HepG2 (cell line): ENCODE data around the gene ASCC2. TPM values are rescaled to one million over a fixed set of nuclear protein-coding genes. Genes with fewer than 3 reads are reported as not detected.

Source experiments
- ELF4 ChIP-seq: sonication (generic); formaldehyde crosslinking; IDR thresholded peaks from 2 replicates; pipeline ENCODE4 v1.5.0; 2020; ENCODE audit warnings: missing genetic modification reagents, mild to moderate bottlenecking, moderate library complexity, borderline replicate concordance
- HMG20A ChIP-seq: IDR thresholded peaks from 2 replicates; pipeline ENCODE4 v1.6.1; 2016; ENCODE audit warnings: borderline replicate concordance
- IKZF4 ChIP-seq: sonication (generic); formaldehyde crosslinking; IDR thresholded peaks from 2 replicates; pipeline ENCODE4 v1.5.1; 2020; ENCODE audit warnings: borderline replicate concordance, mild to moderate bottlenecking, low read depth, missing genetic modification reagents; ENCODE audit errors: not compliant biosample characterization
- MED13 ChIP-seq: sonication (generic); formaldehyde crosslinking; IDR thresholded peaks from 2 replicates; pipeline ENCODE4 v1.5.0; 2020; ENCODE audit warnings: missing genetic modification reagents
- NFYB ChIP-seq: sonication (generic); formaldehyde crosslinking; IDR thresholded peaks from 2 replicates; pipeline ENCODE4 v1.4.0; 2020; ENCODE audit warnings: missing genetic modification reagents
- POLR2A ChIP-seq, 2 experiments: IDR thresholded peaks; 2 replicates each; pipeline ENCODE4 v1.6.1; 2011; ENCODE audit warnings: low read depth in 2 of 2, low read length in 2 of 2, mild to moderate bottlenecking in 1 of 2, moderate library complexity in 1 of 2; ENCODE audit not compliant: insufficient read depth in 1 of 2
- PRDM10 ChIP-seq: sonication (generic); formaldehyde crosslinking; IDR thresholded peaks from 2 replicates; pipeline ENCODE4 v1.4.0; 2020; ENCODE audit warnings: low read depth, missing genetic modification reagents
- RCOR2 ChIP-seq: IDR thresholded peaks from 2 replicates; pipeline ENCODE4 v1.6.1; 2016; ENCODE audit warnings: missing biosample characterization, missing genetic modification reagents
- SALL1 ChIP-seq: sonication (generic); formaldehyde crosslinking; IDR thresholded peaks from 2 replicates; pipeline ENCODE4 v1.8.0; 2022; ENCODE audit warnings: mild to moderate bottlenecking, missing genetic modification reagents
- SRF ChIP-seq: IDR thresholded peaks from 2 replicates; pipeline ENCODE4 v1.6.1; 2011; ENCODE audit warnings: mild to moderate bottlenecking, low read depth, low read length, moderate library complexity
- TCF12 ChIP-seq, 2 experiments: fragments of 450-650 bp in 1 of 2; sonication (generic) in 1 of 2; formaldehyde crosslinking in 1 of 2; IDR thresholded peaks; 2 replicates each; pipeline versions ENCODE4 v1.6.1 to v1.8.0; 2017 to 2022; ENCODE audit warnings: antibody characterized with exemption in 1 of 2, mild to moderate bottlenecking in 1 of 2, missing genetic modification reagents in 1 of 2, moderate library complexity in 1 of 2
- TRIM24 ChIP-seq: sonication (generic); formaldehyde crosslinking; IDR thresholded peaks from 2 replicates; pipeline ENCODE4 v1.8.0; 2022; ENCODE audit warnings: mild to moderate bottlenecking, missing genetic modification reagents
- ZMAT3 ChIP-seq: sonication (generic); formaldehyde crosslinking; conservative IDR thresholded peaks from 2 replicates; pipeline ENCODE4 v1.7.0; 2021; ENCODE audit warnings: missing genetic modification reagents
- ZNF414 ChIP-seq: sonication (generic); formaldehyde crosslinking; IDR thresholded peaks from 2 replicates; pipeline ENCODE4 v1.5.0; 2020; ENCODE audit warnings: missing genetic modification reagents
- ZNF510 ChIP-seq: sonication (generic); formaldehyde crosslinking; IDR thresholded peaks from 2 replicates; pipeline ENCODE4 v1.4.0; 2020; ENCODE audit warnings: low read depth, mild to moderate bottlenecking, missing genetic modification reagents
- ZNF616 ChIP-seq: sonication (generic); formaldehyde crosslinking; IDR thresholded peaks from 2 replicates; pipeline ENCODE4 v1.5.0; 2020; ENCODE audit warnings: low read depth, mild to moderate bottlenecking, missing genetic modification reagents
- ZNF784 ChIP-seq: sonication (generic); formaldehyde crosslinking; IDR thresholded peaks from 2 replicates; pipeline ENCODE4 v1.5.1; 2020; ENCODE audit warnings: missing genetic modification reagents, mild to moderate bottlenecking, borderline replicate concordance
- ZNF841 ChIP-seq: sonication (generic); formaldehyde crosslinking; IDR thresholded peaks from 2 replicates; pipeline ENCODE4 v1.8.1; 2023; ENCODE audit warnings: missing genetic modification reagents, borderline replicate concordance
- polyA plus RNA-seq, 8 experiments: library from polyadenylated mRNA; depleted of rRNA in 3 of 8; stranded (reverse) in 7 of 8; unstranded in 1 of 8; fragments of >200 nt; fragmentation: Illumina TruSeq in 4 of 8; extraction: Trizol in 4 of 8; gene quantifications; 2 replicates each; pipeline versions ENCODE4 v1.2.1 to v1.2.3, GENCODE V29; 2011 to 2016; ENCODE audit warnings: low read depth in 4 of 8, missing spikeins in 1 of 8, mixed read lengths in 1 of 8; ENCODE audit not compliant: insufficient read depth in 1 of 8
- total RNA-seq, 5 experiments: library from RNA; depleted of rRNA; stranded (reverse); fragments of >200 nt; fragmentation: Illumina TruSeq; extraction: Trizol; gene quantifications; 2 replicates each; pipeline ENCODE4 v1.2.3, GENCODE V29; 2016; ENCODE audit warnings: low read depth in 1 of 5
- TF ChIP-seq, protein P1 (sequence below): sonication (generic); formaldehyde crosslinking; IDR thresholded peaks from 2 replicates; pipeline ENCODE4 v1.8.0; 2022; ENCODE audit warnings: missing genetic modification reagents, mild to moderate bottlenecking, moderate library complexity, borderline replicate concordance
- TF ChIP-seq, protein P2 (sequence below): sonication (generic); formaldehyde crosslinking; IDR thresholded peaks from 2 replicates; pipeline ENCODE4 v1.4.0; 2020; ENCODE audit warnings: missing genetic modification reagents

ASCC2 gene
- total and polyA plus RNA-seq, 2 of the 13 experiments (the other 11 are each of a cell fraction or from before 2014, with no cell fraction given), result 26.2 to 26.3 TPM

DNA sequence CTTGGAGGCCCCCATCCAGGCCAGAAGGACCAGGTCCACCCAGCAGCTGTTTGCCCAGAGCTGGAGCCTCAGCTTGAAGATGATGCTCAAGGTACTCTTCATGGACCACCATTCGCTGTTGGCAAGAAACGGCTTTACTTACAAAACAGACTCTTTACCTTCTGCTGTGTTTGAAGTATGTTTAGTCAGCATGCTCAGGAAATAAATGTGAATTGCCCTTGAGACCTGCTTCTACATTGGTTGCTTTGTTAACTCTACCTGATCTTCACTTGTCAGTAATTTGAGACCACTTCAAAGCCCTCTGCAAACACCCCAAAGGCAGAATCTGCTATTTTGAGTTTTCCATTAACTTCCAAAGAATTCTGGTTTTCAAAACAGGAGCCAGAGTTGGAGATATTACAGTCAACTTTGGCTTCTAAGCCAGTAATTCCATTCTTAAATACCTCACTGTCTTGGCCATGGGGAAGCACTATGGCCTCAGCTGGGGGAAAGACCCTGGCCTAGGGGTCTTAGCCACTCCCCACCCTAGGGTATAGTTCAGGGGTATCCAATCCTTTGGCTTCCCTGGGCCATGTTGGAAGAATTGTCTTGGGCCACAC lies 68.3 kb downstream of the ASCC2 start (continued):
- TF ChIP-seq TRIM24 (CRISPR knock-in tag) (no peak), HMG20A (CRISPR knock-in tag) (peak; percentile 83), PRDM10 (CRISPR knock-in tag) (no peak; the same call in 1 of the 2 replicates), POLR2A (IDR thresholded peaks at IDR 0.05; ENCODE audit: insufficient read depth in 1 of 2, low read depth in 2 of 2, low read length in 2 of 2) (no peak; a peak in 1 of 4 replicates), ZNF414 (CRISPR knock-in tag) (no peak), NFYB (CRISPR knock-in tag) (no peak), ZMAT3 (no peak; the same call in 1 of the 2 replicates), SALL1 (CRISPR knock-in tag) (no peak), SRF (no peak), ZNF841 (CRISPR knock-in tag) (no peak), MED13 (no peak), ZNF616 (CRISPR knock-in tag) (no peak), ZNF784 (CRISPR knock-in tag) (0 out of 2 replicates have a peak, but pooled peaks have one; percentile 27), ZNF510 (CRISPR knock-in tag) (no peak), IKZF4 (CRISPR knock-in tag) (no peak), TCF12 (IDR thresholded peaks at IDR 0.05) (no peak), TCF12 (CRISPR knock-in tag; IDR thresholded peaks at IDR 0.05) (no peak), RCOR2 (CRISPR knock-in tag) (peak; percentile 78), ELF4 (CRISPR knock-in tag) (no peak)
- TF ChIP-seq, protein P1, sequence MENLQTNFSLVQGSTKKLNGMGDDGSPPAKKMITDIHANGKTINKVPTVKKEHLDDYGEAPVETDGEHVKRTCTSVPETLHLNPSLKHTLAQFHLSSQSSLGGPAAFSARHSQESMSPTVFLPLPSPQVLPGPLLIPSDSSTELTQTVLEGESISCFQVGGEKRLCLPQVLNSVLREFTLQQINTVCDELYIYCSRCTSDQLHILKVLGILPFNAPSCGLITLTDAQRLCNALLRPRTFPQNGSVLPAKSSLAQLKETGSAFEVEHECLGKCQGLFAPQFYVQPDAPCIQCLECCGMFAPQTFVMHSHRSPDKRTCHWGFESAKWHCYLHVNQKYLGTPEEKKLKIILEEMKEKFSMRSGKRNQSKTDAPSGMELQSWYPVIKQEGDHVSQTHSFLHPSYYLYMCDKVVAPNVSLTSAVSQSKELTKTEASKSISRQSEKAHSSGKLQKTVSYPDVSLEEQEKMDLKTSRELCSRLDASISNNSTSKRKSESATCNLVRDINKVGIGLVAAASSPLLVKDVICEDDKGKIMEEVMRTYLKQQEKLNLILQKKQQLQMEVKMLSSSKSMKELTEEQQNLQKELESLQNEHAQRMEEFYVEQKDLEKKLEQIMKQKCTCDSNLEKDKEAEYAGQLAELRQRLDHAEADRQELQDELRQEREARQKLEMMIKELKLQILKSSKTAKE (CRISPR knock-in tag), result no peak
- TF ChIP-seq, protein P2, sequence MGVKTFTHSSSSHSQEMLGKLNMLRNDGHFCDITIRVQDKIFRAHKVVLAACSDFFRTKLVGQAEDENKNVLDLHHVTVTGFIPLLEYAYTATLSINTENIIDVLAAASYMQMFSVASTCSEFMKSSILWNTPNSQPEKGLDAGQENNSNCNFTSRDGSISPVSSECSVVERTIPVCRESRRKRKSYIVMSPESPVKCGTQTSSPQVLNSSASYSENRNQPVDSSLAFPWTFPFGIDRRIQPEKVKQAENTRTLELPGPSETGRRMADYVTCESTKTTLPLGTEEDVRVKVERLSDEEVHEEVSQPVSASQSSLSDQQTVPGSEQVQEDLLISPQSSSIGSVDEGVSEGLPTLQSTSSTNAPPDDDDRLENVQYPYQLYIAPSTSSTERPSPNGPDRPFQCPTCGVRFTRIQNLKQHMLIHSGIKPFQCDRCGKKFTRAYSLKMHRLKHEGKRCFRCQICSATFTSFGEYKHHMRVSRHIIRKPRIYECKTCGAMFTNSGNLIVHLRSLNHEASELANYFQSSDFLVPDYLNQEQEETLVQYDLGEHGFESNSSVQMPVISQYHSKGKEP, result no peak
